C1 segment of cervical spinal cord (tissue), 14 donors: ENCODE results near the gene NDUFS3.
"Not testable (repeated sequence)": the region's sequence is repeated elsewhere in the genome, so short reads cannot be mapped to it uniquely, and the experiment has no call there.

Source experiments
- DNase-seq, 14 donors: peaks; one replicate each; lab custom pipeline; 2025; lab: John Stamatoyannopoulos, UW

Gene NDUFS3

GRCh38 chr11:47558695-47559094 lies 20.2 kb upstream of the NDUFS3 start:
- DNase-seq, result no peak

- DNase-seq, result no peak
Observed at GRCh38 chr11:47560426-47560825, 18.4 kb upstream of the NDUFS3 start.

- DNase-seq, result not testable (repeated sequence)
Observed at GRCh38 chr11:47562393-47562792, 16.5 kb upstream of the NDUFS3 start.

GRCh38 chr11:47564366-47564765 lies 14.5 kb upstream of the NDUFS3 start:
- DNase-seq, result not testable (repeated sequence)

GRCh38 chr11:47564933-47565339 lies 13.9 kb upstream of the NDUFS3 start:
- no peak for DNase-seq

- peak in 8 of 14 donors; percentile 6 to 49 (median 27) for DNase-seq
Observed at GRCh38 chr11:47565340-47566148, 13.3 kb upstream of the NDUFS3 start, which contains the start of gene PTPMT1. TSS of gene PTPMT1 (plus strand) at chr11:47565599. CDS start at chr11:47565623, 24 bp downstream.

GRCh38 chr11:47566149-47566698 lies 12.7 kb upstream of the NDUFS3 start:
- DNase-seq, result no peak

GRCh38 chr11:47569646-47570045 lies 9.2 kb upstream of the NDUFS3 start:
- no peak for DNase-seq

GRCh38 chr11:47570651-47571356 lies 8.1 kb upstream of the NDUFS3 start:
- DNase-seq, result no peak

- no peak for DNase-seq
Observed at GRCh38 chr11:47571357-47571729, 7.5 kb upstream of the NDUFS3 start.

GRCh38 chr11:47571895-47572294 lies 7.0 kb upstream of the NDUFS3 start:
- DNase-seq, result no peak

- peak in 1 of 14 donors; percentile 49 for DNase-seq
Observed at GRCh38 chr11:47572715-47573255, 6.1 kb upstream of the NDUFS3 start.

GRCh38 chr11:47573321-47573720 lies 5.6 kb upstream of the NDUFS3 start:
- peak in 5 of 14 donors; percentile 16 to 49 (median 30) for DNase-seq

- no peak for DNase-seq
Observed at GRCh38 chr11:47577460-47578041, 1.3 kb upstream of the NDUFS3 start.

GRCh38 chr11:47583844-47584243 lies 5.0 kb downstream of the NDUFS3 start:
- DNase-seq, result no peak

- DNase-seq, result peak in 6 of 14 donors; percentile 11 to 64 (median 39)
Observed at GRCh38 chr11:47586098-47586855, 7.4 kb downstream of the NDUFS3 start, which contains the start of gene FAM180B. TSS of gene FAM180B (plus strand) at chr11:47586678. CDS start at chr11:47586769, 91 bp downstream.

- peak in 2 of 14 donors; percentile 24 to 46 for DNase-seq
Observed at GRCh38 chr11:47587039-47587716, 8.3 kb downstream of the NDUFS3 start.

GRCh38 chr11:47587723-47588326 lies 9.0 kb downstream of the NDUFS3 start:
- peak in 7 of 14 donors; percentile 35 to 68 (median 53) for DNase-seq

GRCh38 chr11:47589118-47589517 lies 10.2 kb downstream of the NDUFS3 start:
- DNase-seq, result no peak

- no peak for DNase-seq
Observed at GRCh38 chr11:47589584-47589976, 10.7 kb downstream of the NDUFS3 start.
